Activated CD8-positive, alpha-beta memory T cell treated with anti-CD3 and anti-CD28 coated beads for 48 hours (primary cell): ENCODE measurements around the gene CRYBA2.

Source experiments
- DNase-seq, 3 experiments: peaks; one replicate each; pipeline ENCODE4 v3.0.0-alpha.2; 2020; ENCODE audit warnings: low read depth in 2 of 3, low spot score in 2 of 3

The CRYBA2 gene

GRCh38 chr2:218983263-218983933 lies 9.8 kb downstream of the CRYBA2 start:
- no peak for DNase-seq

GRCh38 chr2:218982586-218983262 lies 10.5 kb downstream of the CRYBA2 start:
- no peak for DNase-seq

- no peak for DNase-seq
These were observed 11.2 kb downstream of the CRYBA2 start for GRCh38 chr2:218981881-218982585.

GRCh38 chr2:218981390-218981880 lies 11.8 kb downstream of the CRYBA2 start:
- no peak for DNase-seq

GRCh38 chr2:218980735-218981389 lies 12.4 kb downstream of the CRYBA2 start:
- DNase-seq = no peak

- DNase-seq = peak; percentile 71 to 81 (median 75)
These were observed 13.1 kb downstream of the CRYBA2 start for GRCh38 chr2:218979846-218980734.

- DNase-seq = no peak
These were observed 18.0 kb downstream of the CRYBA2 start for GRCh38 chr2:218975060-218975777.

- no peak for DNase-seq
These were observed 22.3 kb downstream of the CRYBA2 start for GRCh38 chr2:218970894-218971293.

GRCh38 chr2:218964041-218964771 lies 29.0 kb downstream of the CRYBA2 start:
- DNase-seq = no peak

- DNase-seq = no peak
These were observed 29.6 kb downstream of the CRYBA2 start for GRCh38 chr2:218963601-218964000.

- DNase-seq = peak in 1 of 3 experiments; percentile 48
These were observed 30.2 kb downstream of the CRYBA2 start for GRCh38 chr2:218962859-218963492.

GRCh38 chr2:218961651-218962570 lies 31.3 kb downstream of the CRYBA2 start:
- no peak for DNase-seq

- DNase-seq = no peak
These were observed 32.0 kb downstream of the CRYBA2 start for GRCh38 chr2:218961229-218961628.

- no peak for DNase-seq
These were observed 32.7 kb downstream of the CRYBA2 start for GRCh38 chr2:218960309-218961165.

GRCh38 chr2:218959761-218960308 lies 33.4 kb downstream of the CRYBA2 start:
- DNase-seq = no peak

GRCh38 chr2:218959141-218959731 lies 34.0 kb downstream of the CRYBA2 start, which contains the start of gene CDK5R2:
TSS of gene CDK5R2 (plus strand) at chr2:218959666. CDS start at chr2:218959821, 155 bp downstream.
- peak; percentile 56 to 71 (median 67) for DNase-seq
